Measurements from ENCODE around the gene MAP3K14.

DNA sequence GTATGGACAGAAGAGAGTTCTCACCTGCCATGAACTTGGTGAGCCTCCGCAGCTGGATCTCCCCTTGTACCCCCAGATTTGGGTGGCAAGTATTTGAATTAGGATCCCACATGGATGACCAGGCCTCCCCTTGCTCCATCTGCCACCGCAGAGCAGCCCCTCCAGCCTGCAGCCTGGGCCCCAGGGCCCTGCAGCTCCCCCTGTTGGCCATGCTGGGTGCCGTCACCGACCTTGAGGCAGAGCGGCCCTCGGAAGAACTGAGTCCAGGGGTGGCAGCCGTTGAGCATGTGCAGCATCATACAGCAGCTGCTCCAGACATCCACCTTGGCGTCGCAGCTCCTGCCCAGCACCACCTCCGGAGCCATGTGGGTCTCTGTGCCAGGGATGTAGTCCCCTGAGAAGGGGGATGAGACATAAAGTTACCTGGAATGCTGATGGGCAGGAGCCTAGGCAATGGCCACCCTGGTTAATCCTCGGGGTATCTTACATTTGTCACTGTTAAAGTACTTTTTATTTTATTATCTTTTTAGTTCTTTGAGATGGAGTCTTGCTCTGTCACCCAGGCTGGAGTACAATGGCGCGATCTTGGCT, 45.9 kb downstream of the MAP3K14 start:
- TF ChIP-seq, protein P1, sequence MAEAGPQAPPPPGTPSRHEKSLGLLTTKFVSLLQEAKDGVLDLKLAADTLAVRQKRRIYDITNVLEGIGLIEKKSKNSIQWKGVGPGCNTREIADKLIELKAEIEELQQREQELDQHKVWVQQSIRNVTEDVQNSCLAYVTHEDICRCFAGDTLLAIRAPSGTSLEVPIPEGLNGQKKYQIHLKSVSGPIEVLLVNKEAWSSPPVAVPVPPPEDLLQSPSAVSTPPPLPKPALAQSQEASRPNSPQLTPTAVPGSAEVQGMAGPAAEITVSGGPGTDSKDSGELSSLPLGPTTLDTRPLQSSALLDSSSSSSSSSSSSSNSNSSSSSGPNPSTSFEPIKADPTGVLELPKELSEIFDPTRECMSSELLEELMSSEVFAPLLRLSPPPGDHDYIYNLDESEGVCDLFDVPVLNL (IDR thresholded peaks at IDR 0.05; ENCODE audit: low read depth, low read length): no peak
- TF ChIP-seq ESRRA (IDR thresholded peaks at IDR 0.05; ENCODE audit: low read length) (no peak), FOXM1 (IDR thresholded peaks at IDR 0.05; ENCODE audit: low read depth, low read length) (no peak)

Measured in GM12878 (cell line).